GM18861 (cell line): ENCODE measurements around the gene STK32B.

Source experiments
- ATAC-seq: cut with Tn5 transposase; IDR thresholded peaks from one replicate; pipeline ENCODE4 v1.9.1; 2021; ENCODE audit not compliant: unreplicated experiment

Gene STK32B

GRCh38 chr4:5120468-5120867 is 69.2 kb downstream of the STK32B start:
- ATAC-seq = no peak

DNA sequence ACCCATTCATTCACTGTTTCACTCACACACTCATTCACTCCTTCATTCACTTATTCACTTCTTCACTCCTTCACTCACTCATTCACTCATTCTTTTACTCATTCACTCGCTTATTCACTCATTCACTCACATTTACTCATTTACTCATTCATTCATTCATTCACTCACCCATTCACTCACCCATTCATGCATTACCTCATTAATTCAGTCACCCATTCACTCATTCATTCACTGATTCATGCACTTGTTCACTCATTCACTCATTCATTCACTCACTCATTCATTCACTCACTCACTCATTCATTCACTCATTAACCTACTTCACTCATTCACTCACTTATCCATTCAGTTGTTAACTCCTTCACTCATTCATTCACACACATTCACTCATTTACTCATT is 70.8 kb downstream of the STK32B start:
- ATAC-seq = no peak

- ATAC-seq = no peak
Observed at GRCh38 chr4:5124876-5125275, 73.6 kb downstream of the STK32B start.

GRCh38 chr4:5125321-5125720 is 74.0 kb downstream of the STK32B start:
- no peak for ATAC-seq

DNA sequence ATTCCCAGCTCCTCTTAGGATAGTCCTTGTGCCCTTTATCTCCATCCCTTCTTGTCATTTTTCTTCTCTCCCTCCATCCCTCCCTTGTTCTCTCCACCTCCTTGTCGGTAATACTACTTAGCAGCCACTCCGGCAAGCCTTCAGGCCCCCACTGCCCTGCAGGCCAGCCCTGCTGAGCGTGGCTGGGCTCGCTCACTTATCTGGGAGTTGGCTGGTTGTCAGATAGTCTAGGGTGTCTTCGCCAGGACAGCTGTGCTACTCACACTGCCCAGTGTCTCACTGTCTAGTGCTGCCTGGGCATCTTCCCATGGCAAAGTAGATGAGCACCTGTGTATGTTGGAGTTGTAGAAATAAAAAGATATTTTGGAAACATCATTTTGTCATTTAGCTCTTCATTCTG is 75.0 kb downstream of the STK32B start:
- ATAC-seq = no peak

DNA sequence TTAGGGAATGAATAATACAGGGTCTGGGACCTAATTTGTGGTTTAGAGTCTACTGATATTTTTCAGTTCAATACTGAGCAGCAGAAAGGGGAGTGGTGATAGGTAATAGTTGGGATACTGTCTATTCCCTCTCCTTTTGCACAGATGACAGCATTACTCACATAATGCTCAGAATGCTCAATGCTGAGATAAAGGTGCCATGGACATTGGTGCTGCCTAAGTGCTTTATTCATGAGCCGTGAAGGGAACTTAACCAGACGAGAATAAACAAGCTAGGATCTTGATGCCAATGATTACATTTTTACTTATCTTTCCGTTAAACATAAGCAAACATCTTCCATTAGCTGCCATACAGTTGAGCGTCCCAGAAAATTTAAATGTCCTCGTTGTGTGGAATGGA is 75.6 kb downstream of the STK32B start:
- no peak for ATAC-seq

DNA sequence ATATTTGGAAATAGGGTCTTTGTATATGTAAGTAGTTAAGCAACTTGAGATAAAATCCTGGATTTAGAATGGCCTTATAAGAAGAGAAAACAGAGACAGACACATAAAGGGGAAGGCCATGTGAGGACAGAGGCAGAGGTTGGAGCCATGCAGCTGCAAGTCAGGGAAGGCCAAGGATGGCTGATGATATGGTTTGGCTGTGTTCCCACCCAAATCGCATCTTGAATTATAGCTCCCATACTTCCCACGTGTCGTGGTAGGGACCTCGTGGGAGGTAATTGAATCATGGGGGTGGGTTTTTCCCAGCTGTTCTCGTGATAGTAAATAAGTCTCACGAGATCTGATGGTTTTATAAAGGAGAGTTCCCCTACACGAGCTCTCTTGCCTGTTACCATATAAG is 76.3 kb downstream of the STK32B start:
- ATAC-seq = no peak

DNA sequence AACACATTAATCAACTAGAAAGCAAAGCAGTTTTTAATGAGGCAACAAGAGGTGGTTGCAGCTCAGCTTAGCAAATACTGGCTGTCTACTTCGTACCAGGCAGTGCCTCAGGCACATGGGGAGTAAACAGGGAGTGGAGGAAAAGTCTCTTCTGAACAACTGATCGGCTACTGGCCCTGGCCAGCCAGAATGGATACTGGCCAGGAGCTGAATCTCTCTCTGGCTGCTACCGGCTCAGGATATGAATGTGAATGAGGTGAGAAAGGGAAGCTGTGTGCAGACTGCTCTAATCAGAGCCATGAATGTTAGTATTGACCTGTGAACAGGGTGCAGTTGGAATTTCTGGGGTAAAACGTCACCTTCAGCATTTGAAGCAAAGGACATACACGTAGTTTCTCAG is 77.3 kb downstream of the STK32B start:
- ATAC-seq = no peak

GRCh38 chr4:5133201-5133600 is 81.9 kb downstream of the STK32B start:
- ATAC-seq = no peak

- no peak for ATAC-seq
Observed at GRCh38 chr4:5133933-5134594, 82.8 kb downstream of the STK32B start.

GRCh38 chr4:5134620-5135019 is 83.3 kb downstream of the STK32B start:
- no peak for ATAC-seq

- no peak for ATAC-seq
Observed at GRCh38 chr4:5137226-5137625, 85.9 kb downstream of the STK32B start.

- ATAC-seq = no peak
Observed at GRCh38 chr4:5137927-5138326, 86.6 kb downstream of the STK32B start.

GRCh38 chr4:5138389-5138788 is 87.1 kb downstream of the STK32B start:
- ATAC-seq = no peak

- ATAC-seq = no peak
Observed at GRCh38 chr4:5139141-5139540, 87.9 kb downstream of the STK32B start.

- no peak for ATAC-seq
Observed at GRCh38 chr4:5141802-5142201, 90.5 kb downstream of the STK32B start.

- ATAC-seq = no peak
Observed at GRCh38 chr4:5142726-5143125, 91.4 kb downstream of the STK32B start.

DNA sequence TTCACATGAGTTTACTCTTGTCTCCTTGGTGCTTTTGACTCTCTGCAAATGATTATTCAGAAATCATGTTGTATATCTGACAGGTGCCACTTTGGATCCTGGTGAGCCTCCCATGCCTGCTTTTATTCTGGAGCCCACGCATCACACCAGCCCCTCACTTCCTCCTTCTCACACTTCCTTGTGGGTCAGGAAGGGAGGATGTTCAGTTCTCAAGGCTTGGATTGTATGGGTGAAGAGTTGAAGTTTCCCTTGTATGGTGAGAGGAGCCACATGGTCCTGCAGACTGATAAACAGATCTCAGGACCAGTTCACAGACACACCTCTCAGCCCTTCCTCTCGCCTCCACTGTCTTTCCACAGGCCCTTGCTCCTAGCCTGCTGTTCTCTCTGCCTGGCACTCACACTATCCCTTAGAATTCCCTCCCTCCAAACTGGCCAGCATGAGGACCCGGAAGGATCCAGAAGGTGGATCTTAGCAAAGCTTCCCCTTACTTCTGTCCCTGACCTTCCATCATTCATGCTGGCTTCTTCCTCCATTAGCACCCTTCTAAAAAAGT is 92.1 kb downstream of the STK32B start:
- ATAC-seq = no peak

GRCh38 chr4:5143940-5144339 is 92.7 kb downstream of the STK32B start:
- no peak for ATAC-seq

GRCh38 chr4:5144384-5144783 is 93.1 kb downstream of the STK32B start:
- no peak for ATAC-seq

- no peak for ATAC-seq
Observed at GRCh38 chr4:5146248-5146647, 95.0 kb downstream of the STK32B start.

- ATAC-seq = no peak
Observed at GRCh38 chr4:5152521-5152920, 101.2 kb downstream of the STK32B start.

- no peak for ATAC-seq
Observed at GRCh38 chr4:5156682-5157081, 105.4 kb downstream of the STK32B start.
